Psoas muscle (tissue), 8 donors: Measurements from ENCODE around the gene CDK5R2. TPM values are rescaled to one million over a fixed set of nuclear protein-coding genes. Genes with fewer than 3 reads are reported as not detected.

Source experiments
- ATAC-seq, 4 donors: fragments of 200-7000 bp; cut with Tn5 transposase; one replicate each; pipeline ENCODE4 v1.9.1; 2020; ENCODE audit warnings: moderate library complexity in 3 of 4, mild to moderate bottlenecking in 2 of 4
- DNase-seq, 2 donors: peaks; one replicate each; pipeline ENCODE4 v3.0.0-alpha.2; 2020
- H3K27ac ChIP-seq: fragments of 200-600 bp; one replicate; pipeline ENCODE4 v1.8.0; 2022
- H3K27me3 ChIP-seq, 3 donors: fragments of 200-600 bp in 1 of 3; one replicate each; pipeline versions ENCODE4 v1.6.1 to v1.8.0; 2013 to 2022; ENCODE audit warnings: low read length in 2 of 3, mild to moderate bottlenecking in 2 of 3, moderate library complexity in 1 of 3; ENCODE audit not compliant: insufficient read depth in 3 of 3
- H3K36me3 ChIP-seq, 2 donors: fragments of 200-600 bp in 1 of 2; one replicate each; pipeline versions ENCODE4 v1.6.1 to v1.8.0; 2013 to 2022; ENCODE audit warnings: low read depth in 1 of 2, mild to moderate bottlenecking in 1 of 2, moderate library complexity in 1 of 2; ENCODE audit not compliant: insufficient read depth in 1 of 2
- H3K4me1 ChIP-seq: fragments of 200-600 bp; one replicate; pipeline ENCODE4 v1.8.0; 2022
- H3K4me3 ChIP-seq: fragments of 200-600 bp; one replicate; pipeline ENCODE4 v1.8.0; 2022; ENCODE audit warnings: mild to moderate bottlenecking
- H3K9me3 ChIP-seq: fragments of 200-600 bp; one replicate; pipeline ENCODE4 v1.8.0; 2022
- WGBS, 3 donors: extraction: QIAGEN DNeasy Blood & Tissue Kit; methylation state at CpG; one replicate each; pipeline versions ENCODE4 v1.1.6 to v1.1.7; 2013; 5-methylcytosine and 5-hydroxymethylcytosine counted together
- intact Hi-C, 2 donors: fragments of 100-400 bp; cut with DNase I; formaldehyde crosslinking; loops; one replicate each; pipeline versions ENCODE4 v1.11.0 to v1.14.2; 2022
- polyA plus RNA-seq, 3 donors: library from polyadenylated mRNA; stranded (reverse); fragments of 200-250 nt; gene quantifications; one replicate each; pipeline ENCODE4 v1.2.3, GENCODE V29; 2013
- total RNA-seq, 4 donors: library from RNA; stranded (reverse); fragmentation: NEBNext Ultra II Directional in 2 of 4; extraction: Animal tissue kit (Norgen Biotek cat#: 25700) in 2 of 4; gene quantifications; one replicate each; pipeline versions ENCODE4 v1.2.1 to v1.2.4, GENCODE V29; 2021 to 2023
- TF ChIP-seq, protein P1 (sequence below): fragments of 200-600 bp; IDR thresholded peaks from one replicate; pipeline ENCODE4 v1.8.0; 2022; ENCODE audit warnings: antibody characterized with exemption
- donor health status: healthy with polysubstance abuse.
- donor health status: DM: no; HTN: no; CAD: no; lungs with moderate emphysema.
- donor health status: Bipolar disorder and iron deficiency.
- donor health status: healthy.
- donor health status: DM: yes; HTN: yes; CAD: no.
- donor health status: DM: no; HTN: no; CAD: no.
- donor health status: DM: no; HTN: no; CAD: no.
- donor health status: DM: yes; HTN: yes; CAD: no.

The CDK5R2 gene
- total and polyA plus RNA-seq, 7 donors, result 0.03 TPM; not detected in 6

DNA sequence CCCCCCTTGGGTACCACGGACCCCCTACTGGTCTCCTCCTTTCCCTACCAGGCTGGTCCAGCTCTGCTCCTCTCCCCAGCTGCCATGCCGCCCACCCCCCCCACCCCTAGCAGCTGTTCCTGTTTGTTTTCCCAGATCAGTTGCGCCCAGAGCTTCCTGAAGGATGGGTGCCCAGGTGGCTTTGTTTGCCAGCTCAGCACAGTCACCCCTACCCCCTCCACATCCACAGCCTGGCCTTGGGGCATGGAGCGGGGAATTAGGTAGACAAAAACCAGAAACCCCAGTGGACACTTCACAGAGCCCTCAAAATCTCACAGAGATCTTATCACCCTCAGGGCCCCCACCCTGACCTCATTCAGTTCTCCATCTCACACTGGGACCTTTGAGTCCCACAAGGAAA lies 37.5 kb downstream of the CDK5R2 start:
- WGBS, 3 donors, result 23 to 25% (median 24%) methylated on average over 4 of the region's 4 CpGs
- peaks cover 0 to 79% (median 44%) of the 10 kb centered on the region in 3 donors for H3K27me3 ChIP-seq
- intact Hi-C loops, result no loop called here

DNA sequence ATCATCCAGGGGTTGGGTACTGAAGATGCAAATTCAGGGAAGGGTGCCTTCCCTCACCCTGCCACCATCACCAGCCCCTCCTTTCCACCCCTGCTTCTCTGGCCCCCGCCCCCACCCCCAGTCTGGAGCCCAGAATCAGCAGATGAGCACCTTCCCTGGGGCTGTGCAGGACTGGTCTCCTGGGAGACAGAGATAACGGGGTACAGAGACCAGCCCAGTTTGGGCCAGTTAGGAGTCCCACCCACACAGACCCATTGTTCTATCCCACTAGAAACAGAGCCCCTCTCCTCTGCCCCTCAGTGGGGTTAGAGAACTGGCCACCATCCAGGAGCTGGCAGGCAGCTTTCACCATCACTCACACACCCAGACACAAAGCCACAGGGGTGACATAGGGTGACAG lies 38.3 kb downstream of the CDK5R2 start:
- TF ChIP-seq, protein P1, sequence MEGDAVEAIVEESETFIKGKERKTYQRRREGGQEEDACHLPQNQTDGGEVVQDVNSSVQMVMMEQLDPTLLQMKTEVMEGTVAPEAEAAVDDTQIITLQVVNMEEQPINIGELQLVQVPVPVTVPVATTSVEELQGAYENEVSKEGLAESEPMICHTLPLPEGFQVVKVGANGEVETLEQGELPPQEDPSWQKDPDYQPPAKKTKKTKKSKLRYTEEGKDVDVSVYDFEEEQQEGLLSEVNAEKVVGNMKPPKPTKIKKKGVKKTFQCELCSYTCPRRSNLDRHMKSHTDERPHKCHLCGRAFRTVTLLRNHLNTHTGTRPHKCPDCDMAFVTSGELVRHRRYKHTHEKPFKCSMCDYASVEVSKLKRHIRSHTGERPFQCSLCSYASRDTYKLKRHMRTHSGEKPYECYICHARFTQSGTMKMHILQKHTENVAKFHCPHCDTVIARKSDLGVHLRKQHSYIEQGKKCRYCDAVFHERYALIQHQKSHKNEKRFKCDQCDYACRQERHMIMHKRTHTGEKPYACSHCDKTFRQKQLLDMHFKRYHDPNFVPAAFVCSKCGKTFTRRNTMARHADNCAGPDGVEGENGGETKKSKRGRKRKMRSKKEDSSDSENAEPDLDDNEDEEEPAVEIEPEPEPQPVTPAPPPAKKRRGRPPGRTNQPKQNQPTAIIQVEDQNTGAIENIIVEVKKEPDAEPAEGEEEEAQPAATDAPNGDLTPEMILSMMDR, result no peak
- no peaks in the 10 kb centered on the region for H3K36me3 ChIP-seq
- ATAC-seq (no peak), DNase-seq (no peak)
- H3K4me3 ChIP-seq, result no peak overlapping the region
- intact Hi-C loops, result no loop called here
- no peak overlapping the region for H3K27ac ChIP-seq
- H3K27me3 ChIP-seq, result peaks cover 0 to 79% (median 40%) of the 10 kb centered on the region in 3 donors
- peaks cover 23% of the 10 kb centered on the region for H3K4me1 ChIP-seq
- no peaks in the 10 kb centered on the region for H3K9me3 ChIP-seq
- WGBS, 3 donors, result 47 to 64% (median 51%) methylated on average over 2 of the region's 2 CpGs

More for the DNA sequence above, 37.5 kb downstream of the CDK5R2 start:
- H3K4me3 ChIP-seq, result no peak overlapping the region
- no peak for DNase-seq
- ATAC-seq, result peak in 1 of 4 donors; percentile 19
- H3K9me3 ChIP-seq, result no peaks in the 10 kb centered on the region
- no peak overlapping the region for H3K27ac ChIP-seq
- TF ChIP-seq, protein P1, result no peak
- H3K4me1 ChIP-seq, result peaks cover 15% of the 10 kb centered on the region
- no peaks in the 10 kb centered on the region for H3K36me3 ChIP-seq

DNA sequence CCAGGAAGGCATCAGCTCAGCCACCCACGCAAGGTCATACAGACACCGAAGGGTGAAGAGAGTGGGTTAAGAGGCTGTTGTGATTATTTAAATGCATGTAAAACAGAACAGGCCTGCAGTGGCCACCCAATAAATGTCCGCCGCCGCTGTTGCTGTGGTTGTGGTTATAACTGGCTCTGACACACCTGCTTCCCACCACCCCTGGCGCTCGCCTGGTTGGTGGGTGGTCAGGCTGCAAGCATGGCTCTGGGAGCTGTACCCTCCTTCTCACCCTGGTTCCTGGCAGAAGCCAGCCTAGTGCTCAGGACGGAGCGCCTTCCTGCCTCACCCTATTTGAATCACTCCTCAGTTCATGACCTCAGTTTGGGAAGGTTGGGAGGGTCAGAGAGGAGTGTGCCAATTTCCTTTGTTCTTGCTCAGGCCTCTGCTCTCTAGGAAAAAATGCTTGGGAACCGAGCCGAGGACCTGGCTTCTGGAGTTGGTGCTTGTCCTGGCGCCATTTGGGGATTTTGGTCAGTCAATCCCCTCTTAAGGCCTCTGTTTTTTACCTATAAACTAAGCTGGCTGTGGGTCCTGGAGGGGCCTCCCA lies 39.0 kb downstream of the CDK5R2 start:
- intact Hi-C loops, result no loop called here
- H3K27ac ChIP-seq, result no peak overlapping the region
- H3K27me3 ChIP-seq, result peaks cover 0 to 79% (median 38%) of the 10 kb centered on the region in 3 donors
- no peaks in the 10 kb centered on the region for H3K36me3 ChIP-seq
- H3K4me1 ChIP-seq, result peaks cover 22% of the 10 kb centered on the region
- TF ChIP-seq, protein P1, result no peak
- no peak for DNase-seq
- H3K4me3 ChIP-seq, result no peak overlapping the region
- WGBS, 3 donors, result 64 to 70% (median 67%) methylated on average over 12 of the region's 12 CpGs
- no peak for ATAC-seq
- no peaks in the 10 kb centered on the region for H3K9me3 ChIP-seq

DNA sequence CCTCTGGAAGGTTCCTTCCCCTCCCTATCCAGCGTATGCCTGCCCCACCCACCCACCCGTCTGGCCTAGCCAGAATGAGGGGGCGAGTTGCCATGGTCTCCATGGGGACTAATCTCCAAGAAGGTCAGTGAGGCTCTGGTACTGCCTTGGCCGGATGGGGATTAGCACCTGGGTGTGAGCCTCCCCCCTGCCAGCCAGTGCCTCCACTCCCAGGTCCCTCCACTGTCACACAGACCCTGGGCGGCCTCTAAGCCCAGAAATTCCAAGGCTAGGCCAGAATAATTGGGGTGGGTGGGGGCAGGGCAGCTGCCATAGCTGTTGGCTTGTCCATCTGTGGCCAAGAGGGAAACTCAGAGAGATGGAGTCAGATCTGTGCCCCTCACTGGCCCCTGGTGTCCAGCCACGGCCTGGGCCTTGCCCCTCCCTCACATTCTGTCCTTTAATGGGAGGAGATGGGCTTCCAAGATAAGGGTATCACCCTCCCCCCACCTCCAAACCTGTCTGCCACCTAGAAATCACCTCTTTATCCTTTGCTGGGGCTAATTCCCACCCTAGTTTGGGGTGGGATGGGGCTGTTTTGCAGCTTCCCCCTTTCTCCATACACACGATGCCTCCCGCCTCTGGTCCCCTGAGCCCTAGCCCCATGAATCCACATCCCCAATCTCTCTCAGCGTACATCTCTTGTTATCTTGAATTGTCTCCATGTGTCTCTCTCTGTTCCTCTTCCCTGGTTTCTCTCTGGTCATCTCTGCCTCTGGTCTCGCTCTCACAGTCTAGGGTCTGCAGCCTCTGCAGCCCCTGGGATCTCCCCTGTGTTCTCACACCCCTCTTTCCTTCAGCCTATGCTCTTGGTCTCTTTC lies 39.8 kb downstream of the CDK5R2 start:
- WGBS, 3 donors, result 58 to 69% (median 62%) methylated on average over 10 of the region's 10 CpGs
- peaks cover 16% of the 10 kb centered on the region for H3K4me1 ChIP-seq
- ATAC-seq (no peak), DNase-seq (no peak)
- intact Hi-C loops, result no loop called here
- H3K36me3 ChIP-seq, result no peaks in the 10 kb centered on the region
- H3K9me3 ChIP-seq, result no peaks in the 10 kb centered on the region
- no peak overlapping the region for H3K27ac ChIP-seq
- peaks cover 0 to 79% (median 32%) of the 10 kb centered on the region in 3 donors for H3K27me3 ChIP-seq
- H3K4me3 ChIP-seq, result no peak overlapping the region
- TF ChIP-seq, protein P1, result no peak
